HL-60 (cell line): ENCODE data around the gene CCS.

Experiments
- CTCF ChIP-seq: IDR thresholded peaks from one replicate; pipeline ENCODE4 v1.5.1; 2011; ENCODE audit warnings: low read length, control low read depth, inconsistent platforms; ENCODE audit not compliant: insufficient read depth
- GABPA ChIP-seq: IDR thresholded peaks from 2 replicates; pipeline ENCODE4 v1.6.1; 2012; ENCODE audit warnings: low read depth
- POLR2AphosphoS5 ChIP-seq: IDR thresholded peaks from 2 replicates; pipeline ENCODE4 v1.6.1; 2012; ENCODE audit warnings: low read depth
- REST ChIP-seq: IDR thresholded peaks from 2 replicates; pipeline ENCODE4 v1.6.1; 2012; ENCODE audit warnings: low read depth; ENCODE audit not compliant: insufficient replicate concordance

GRCh38 chr11:66591175-66591574, 1.8 kb upstream of the CCS start:
- TF ChIP-seq CTCF, result no peak
- TF ChIP-seq POLR2AphosphoS5, result no peak
- TF ChIP-seq GABPA, result no peak
- TF ChIP-seq REST, result no peak
